Amniotic stem cell (primary cell): ENCODE results near the gene CD83.
A peak's percentile ranks its signal among the peaks of the same experiment; 100 is the strongest.

Experiments used
- DNase-seq: peaks from one replicate; lab custom pipeline; 2025; lab: John Stamatoyannopoulos, UW

Gene CD83

DNA sequence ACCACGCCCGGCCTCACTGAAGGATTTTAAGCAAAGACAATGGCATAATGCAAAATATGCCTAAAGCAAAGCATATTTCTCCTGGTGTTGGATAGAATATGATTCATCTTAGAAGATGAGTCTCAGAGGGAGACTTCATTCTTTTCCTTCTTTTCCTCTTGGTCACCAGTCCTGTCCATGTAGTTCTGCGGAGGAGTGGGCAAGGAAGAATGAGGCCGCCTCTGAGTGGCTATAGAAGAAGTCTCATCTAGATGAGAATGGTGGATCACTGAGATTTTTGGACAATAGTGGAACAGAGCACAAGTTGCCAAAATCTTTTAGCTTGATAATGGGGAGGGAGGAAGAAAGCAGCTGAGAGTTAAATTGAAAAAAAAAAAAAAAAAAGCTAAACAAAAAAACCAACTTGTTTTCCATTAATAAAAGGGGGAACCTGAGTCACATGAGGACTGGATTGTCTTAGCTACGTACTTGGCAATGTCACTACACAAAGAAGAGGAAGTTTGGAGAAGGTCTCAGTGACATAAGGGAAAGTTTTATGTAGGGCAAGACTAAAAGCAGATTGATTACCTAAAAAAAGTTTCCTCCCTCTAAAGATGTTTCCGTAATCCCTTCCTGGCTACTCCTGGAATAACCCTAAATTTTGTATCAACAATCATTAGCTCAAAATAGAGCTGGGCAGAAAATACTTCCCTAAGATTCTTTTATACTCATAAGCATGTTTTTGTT, 6.0 kb downstream of the CD83 start:
- DNase-seq: no peak

- DNase-seq: no peak
Observed at GRCh38 chr6:14125346-14125745, 7.8 kb downstream of the CD83 start.

- no peak for DNase-seq
Observed at GRCh38 chr6:14126191-14126590, 8.6 kb downstream of the CD83 start.

DNA sequence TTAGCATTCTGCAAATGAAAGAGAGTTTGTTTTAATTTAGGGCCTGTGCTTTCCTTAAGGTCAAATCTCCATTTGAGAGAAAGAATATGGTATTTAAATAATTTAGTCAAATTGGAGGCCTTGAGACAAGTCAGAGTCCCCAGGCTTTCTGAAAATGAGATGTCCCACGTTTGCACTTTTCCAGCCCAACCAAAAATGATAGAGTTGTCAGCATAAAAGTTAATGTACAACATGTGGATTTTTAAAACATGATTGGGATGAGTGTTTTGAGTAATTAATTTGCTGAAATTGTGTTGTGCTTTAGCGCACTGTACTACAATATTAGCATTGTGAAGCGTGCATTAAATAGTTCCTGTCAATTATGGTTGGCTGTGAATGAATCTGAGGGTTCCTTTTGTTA, 10.0 kb downstream of the CD83 start:
- no peak for DNase-seq

GRCh38 chr6:14128012-14128411, 10.4 kb downstream of the CD83 start:
- no peak for DNase-seq

GRCh38 chr6:14128746-14129145, 11.2 kb downstream of the CD83 start:
- no peak for DNase-seq

DNA sequence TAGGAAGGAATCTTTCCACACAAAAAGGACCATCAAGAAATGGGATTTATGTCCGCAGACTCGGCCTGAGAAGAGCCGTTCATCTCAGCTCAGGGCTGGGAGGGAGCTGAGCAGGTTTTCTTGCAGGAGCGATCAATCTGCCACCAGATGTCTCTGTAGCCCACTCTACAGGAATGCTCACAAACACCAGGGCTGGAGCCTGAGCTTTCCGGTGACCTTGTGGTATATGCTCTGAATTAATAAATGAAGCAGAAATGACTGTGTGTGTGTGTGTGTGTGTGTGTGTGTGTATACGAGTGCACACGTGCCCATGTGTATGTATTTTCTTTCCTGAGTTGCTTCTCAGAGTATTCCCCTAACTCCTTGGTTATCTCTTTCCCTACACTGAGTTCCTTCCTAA, 12.0 kb downstream of the CD83 start:
- peak; percentile 6 for DNase-seq

- no peak for DNase-seq
Observed at GRCh38 chr6:14130435-14131075, 13.0 kb downstream of the CD83 start.

DNA sequence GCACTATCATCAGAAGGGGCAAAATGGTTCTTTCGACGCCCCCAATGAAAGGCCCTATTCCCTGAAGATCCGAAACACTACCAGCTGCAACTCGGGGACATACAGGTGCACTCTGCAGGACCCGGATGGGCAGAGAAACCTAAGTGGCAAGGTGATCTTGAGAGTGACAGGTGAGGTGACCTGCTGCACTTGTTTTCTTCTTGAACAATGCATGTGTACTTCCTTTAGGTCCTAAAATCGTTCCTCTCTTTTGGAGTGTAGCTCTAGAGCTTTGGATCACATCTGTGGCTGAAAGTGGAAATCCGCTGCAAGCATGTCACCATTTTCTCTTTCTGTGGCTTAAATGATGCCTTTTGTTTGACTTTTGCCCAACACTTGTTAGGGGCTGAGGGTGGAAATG, 14.0 kb downstream of the CD83 start:
- DNase-seq: no peak

GRCh38 chr6:14132244-14132920, 14.8 kb downstream of the CD83 start:
- DNase-seq: no peak

GRCh38 chr6:14132921-14133275, 15.3 kb downstream of the CD83 start:
- DNase-seq: no peak

DNA sequence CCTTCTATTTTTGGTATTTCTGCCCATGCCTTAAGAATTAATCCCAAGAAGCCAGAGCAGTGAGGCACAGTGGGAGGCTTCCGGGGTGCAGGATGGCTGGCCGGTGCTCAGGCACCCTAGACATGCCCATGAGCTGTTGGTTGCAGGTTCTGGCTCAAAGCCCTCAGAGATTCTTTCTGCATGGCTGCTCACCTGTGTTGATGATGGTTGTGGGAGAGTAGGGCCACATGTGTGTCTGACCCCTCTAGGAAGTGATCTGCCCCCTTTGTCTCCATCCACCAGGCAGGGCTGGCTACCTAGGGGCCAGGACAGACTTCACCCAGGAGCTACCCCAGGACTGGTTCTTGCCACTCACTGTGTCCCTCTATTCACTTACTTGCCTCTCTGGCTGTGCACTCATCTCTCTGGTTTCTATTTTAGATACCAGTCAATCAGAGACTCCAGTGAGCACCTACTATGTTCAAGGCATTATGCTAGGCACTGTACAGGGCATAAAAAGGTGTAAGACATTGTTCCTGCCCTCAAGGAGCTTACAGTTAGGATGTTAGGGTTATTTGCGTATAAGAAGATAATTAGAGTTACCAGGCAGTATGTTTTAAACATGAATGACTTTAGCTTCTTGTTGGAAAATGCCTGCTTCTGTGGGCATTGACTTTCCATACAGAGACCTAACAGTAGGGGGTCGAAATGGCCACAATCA, 16.8 kb downstream of the CD83 start:
- DNase-seq: no peak

DNA sequence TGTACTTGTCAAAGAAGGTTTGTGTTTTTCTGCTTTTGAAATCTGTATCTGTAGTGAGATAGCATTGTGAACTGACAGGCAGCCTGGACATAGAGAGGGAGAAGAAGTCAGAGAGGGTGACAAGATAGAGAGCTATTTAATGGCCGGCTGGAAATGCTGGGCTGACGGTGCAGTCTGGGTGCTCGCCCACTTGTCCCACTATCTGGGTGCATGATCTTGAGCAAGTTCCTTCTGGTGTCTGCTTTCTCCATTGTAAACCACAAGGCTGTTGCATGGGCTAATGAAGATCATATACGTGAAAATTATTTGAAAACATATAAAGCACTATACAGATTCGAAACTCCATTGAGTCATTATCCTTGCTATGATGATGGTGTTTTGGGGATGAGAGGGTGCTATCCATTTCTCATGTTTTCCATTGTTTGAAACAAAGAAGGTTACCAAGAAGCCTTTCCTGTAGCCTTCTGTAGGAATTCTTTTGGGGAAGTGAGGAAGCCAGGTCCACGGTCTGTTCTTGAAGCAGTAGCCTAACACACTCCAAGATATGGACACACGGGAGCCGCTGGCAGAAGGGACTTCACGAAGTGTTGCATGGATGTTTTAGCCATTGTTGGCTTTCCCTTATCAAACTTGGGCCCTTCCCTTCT, 18.4 kb downstream of the CD83 start:
- no peak for DNase-seq

GRCh38 chr6:14138701-14139215, 21.2 kb downstream of the CD83 start:
- DNase-seq: no peak

DNA sequence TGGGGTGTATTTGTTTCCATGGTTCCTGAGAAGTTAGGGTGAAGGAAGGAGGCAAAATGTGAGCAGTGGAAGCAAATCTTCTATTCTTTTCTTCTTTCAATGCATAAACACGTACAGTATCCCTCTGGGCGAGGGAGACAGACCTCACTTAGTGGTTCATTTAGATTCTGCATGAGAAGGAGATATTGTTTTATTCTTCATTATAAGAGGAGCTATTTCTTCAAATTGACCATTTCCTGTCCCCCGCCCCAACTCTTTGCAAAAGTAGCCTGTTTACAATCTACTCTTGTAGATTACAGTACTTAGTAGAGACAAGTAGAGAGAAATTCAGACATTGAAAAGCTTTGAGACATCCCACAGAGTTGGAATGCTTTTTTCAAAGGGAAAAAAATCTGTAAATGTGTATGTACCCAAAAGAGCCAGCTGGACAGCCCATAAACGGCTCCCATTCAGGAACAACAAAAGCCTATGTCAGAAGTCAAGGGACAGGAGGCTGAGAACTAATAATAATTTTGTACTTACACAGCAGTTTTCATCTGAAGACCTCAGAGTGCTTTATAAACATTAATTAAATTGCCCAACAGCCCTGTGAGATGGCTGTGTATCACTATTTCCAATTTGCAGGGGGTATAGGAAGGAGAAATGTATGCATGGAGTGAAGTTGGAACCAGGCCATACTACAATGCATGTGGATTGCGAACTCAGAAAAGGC, 23.9 kb downstream of the CD83 start:
- DNase-seq: no peak

DNA sequence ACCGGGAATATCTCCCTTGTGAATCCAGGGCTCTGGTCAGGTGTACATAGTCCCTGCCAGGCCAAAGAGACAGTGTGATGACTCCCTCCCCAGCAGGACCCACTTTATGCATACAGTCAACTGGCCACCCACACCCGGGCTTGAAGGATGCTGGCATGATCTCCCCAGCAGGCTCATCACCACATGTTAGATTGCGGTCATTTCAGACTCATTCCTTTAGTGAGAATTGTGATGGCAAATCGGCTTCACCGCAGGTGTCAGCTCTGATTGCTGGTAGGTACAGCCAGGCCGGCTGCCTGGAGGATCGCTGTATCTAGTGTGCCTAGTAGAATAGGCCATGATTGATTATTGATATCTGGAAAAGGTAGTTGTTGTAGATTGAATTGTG, 24.5 kb downstream of the CD83 start:
- no peak for DNase-seq

DNA sequence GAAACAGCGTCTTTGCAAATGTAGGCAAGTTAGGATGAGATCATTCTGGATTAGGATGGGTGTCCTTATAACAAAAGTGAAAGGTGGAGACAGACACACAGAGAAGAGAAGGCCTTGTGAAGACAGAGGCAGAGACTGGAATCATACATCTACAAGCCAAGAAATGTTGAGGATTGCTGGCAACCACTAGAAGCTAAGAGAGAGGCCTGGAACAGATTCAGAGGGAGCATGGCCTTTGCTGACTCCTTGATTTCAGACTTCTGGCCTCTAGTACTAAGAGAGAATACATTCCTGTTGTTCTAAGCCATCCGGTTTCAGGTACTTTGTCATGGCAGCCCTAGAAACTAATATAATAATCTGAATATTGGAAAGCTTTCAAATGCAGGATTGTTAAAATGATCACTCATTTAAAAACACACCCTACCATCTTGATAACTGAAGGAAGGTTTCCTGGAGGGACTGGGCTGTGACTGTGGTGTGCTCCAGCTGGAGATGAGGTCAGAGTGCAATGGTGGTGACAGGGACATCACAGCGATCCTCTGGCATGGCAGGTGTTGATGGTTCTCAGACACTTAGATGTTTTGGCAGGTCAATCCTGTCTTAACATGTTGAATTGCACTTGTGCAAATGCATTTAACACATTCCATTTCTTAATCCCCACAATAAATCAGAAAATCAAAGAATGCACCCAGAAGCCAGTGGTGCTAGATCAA, 25.1 kb downstream of the CD83 start:
- DNase-seq: no peak

- DNase-seq: no peak
Observed at GRCh38 chr6:14143305-14143704, 25.7 kb downstream of the CD83 start.

- DNase-seq: peak; percentile 13
Observed at GRCh38 chr6:14144678-14145113, 27.1 kb downstream of the CD83 start.

DNA sequence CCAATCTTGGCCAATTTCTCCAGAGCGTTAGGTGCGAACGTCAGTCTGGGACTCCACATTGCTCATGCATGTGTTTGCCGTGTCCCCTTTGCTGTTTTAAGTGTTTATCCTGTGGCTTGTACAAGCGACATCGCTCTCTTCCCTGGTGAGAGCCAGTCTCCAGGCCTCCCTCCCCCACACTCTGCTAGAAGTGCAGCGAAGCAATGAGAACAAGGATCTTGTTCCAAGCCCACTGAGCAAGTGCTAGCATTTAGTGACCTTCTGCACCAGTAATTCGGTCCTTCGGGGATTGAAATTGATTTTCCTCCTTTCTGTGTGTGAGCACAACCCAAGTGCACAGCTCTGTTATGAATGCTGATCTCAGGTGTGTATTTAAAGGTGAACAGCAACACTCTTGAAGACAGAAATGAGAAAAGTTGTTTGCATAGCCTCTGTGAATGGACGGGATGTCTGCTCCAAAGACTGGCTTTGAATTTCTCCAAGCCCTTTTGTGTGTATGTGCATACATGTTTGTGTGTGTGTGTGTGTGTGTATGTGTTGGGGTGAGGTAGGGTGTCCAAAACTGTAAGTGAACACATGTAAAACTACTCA, 29.0 kb downstream of the CD83 start:
- DNase-seq: no peak
